GM10847 (cell line): Measurements from ENCODE around the gene MAMDC4.

Experiments used
- POLR2A ChIP-seq: IDR thresholded peaks from 2 replicates; pipeline ENCODE4 v1.6.1; 2011; ENCODE audit not compliant: insufficient read length; ENCODE audit errors: extremely low read depth

Gene MAMDC4

DNA sequence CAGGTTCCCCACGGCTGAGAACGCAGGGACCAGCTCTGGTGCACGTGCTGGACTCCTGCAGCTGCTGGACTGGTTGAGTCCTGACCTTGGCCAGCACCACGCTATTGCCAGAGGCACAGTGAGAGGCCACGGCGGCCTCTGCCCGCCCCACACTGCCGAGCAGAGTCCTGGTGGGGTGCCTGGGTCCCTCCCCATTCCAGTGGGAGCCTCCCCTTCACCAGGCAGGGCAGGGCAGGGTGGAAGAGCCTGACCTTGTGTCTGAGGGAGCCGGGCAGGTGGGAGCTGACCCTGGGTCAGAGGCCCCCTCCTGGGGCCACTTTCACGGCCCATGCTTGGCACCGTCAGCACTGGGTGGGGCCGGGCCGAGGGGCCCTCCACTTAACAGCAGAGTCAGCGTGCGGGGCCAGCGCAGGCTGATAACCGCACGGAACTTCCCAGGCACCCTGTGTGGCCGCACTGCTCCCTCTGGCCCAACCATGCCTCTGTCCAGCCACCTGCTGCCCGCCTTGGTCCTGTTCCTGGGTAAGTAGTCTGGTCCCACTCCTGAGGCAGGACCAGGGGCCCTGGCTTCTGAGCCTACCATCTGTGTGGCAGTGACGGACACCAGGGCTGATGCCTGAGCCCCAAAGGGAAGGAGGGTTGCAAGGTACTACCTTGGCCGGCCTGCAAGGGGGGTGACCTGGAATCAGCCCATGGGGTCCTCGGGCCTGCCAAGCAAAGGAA, at the start of gene MAMDC4:
Gene MAMDC4 (plus strand): TSS at position 406 of the 723 bp plus-strand sequence. CDS start 71 bp downstream, at position 477.
- TF ChIP-seq POLR2A: no peak

DNA sequence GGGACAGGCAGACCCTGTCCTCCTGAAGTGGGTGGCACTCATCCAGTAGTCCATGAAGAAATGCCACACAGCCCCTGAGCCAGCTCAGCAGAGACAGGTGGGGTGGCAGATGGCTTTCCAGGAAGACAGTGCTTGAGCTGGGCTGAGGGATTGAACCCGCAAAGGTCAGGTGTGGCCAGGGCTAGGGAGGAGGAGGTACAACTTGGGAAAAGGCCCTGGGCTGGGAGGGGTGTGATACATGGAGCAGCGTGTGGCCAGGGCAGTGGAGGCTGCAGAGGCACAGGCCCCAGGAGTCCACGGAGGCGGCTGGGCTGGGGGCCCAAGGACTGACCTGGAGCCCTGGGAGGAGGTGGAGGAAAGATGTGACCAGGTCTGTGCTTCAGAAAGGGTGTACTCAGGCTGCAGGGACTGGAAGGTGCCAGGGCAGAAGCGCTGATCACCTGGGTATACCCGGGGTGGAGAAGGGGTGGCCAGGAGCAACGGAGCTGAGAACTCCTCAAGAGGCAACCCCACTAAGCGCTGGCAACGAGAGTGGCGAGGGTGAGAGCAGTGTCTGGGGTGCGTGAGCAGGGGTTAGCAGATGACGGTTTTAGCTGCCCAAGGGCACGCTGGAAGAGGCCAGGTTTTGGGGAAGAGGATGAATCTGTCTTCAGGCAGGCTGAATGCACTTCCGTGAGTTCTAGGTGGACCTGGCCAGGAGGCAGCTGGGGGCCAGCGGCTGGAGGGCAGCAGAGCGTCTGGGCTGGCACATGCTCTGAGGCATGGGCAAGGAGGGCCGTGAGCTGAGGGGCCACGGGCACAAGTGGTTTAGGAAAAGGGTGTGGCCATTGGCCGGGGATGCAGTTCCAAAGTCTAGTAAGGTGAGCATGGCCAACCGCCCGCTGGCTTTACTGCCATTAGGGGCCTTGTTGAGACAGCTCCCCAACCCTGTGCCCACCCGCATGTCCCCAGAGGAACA, 48.3 kb upstream of the MAMDC4 start:
- no peak for TF ChIP-seq POLR2A

DNA sequence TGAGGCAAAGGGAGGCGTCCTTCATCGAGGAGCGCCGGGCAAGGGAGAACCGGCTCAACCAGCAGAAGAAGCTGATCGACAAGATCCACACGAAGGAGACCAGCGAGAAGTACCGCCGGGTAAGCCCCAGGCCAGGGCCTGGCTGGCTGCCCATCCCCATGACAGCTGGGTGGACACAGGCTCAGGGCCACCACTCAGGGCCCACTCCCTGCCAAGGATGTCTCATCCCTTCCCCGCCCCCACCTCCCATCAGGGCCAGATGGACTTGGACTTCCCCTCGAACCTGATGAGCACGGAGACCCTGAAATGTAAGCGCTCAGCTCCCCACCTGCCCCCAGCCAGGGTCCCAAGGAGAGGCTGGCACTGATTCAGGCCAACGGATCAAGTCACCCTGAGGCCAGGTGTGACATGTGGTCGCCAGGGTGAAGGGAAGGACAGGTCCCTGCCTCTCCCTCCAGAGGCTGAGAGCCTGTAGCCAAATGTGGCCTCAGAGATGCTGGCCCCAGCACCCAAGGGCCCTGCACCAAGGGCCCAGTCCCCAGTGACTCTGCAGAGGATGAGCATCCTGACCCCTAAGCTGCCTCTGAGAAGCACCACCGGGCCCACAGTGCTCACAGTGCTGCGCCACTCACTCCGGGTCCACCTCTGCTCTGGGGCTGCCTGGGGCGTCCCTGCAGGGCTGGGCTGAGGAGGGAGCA, 47.5 kb upstream of the MAMDC4 start:
- TF ChIP-seq POLR2A: no peak

DNA sequence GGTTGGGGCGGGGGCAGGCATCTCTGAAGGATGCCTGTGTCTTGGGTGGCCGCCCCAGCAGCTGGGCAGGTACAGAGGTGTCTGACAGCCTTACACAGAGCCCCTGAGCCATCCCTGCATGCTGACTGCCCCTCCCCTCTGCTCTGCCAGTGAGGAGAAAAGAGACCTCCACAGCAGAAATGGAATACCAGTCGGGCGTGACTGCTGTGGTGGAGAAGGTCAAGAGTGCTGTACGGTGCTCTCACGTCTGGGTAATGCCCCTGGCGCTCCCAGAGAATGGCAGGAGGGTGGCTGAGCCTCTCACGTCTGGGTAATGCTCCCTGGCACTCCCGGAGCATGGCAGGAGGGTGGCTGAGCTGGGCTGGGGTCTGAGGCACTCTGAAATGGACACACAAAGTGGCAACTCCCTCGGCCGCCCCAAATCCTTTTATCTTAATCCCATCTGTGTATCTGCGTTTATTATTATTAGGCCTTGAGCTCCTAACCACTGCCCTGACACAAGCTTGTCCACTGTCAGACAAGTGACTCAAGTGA, 46.9 kb upstream of the MAMDC4 start:
- no peak for TF ChIP-seq POLR2A

DNA sequence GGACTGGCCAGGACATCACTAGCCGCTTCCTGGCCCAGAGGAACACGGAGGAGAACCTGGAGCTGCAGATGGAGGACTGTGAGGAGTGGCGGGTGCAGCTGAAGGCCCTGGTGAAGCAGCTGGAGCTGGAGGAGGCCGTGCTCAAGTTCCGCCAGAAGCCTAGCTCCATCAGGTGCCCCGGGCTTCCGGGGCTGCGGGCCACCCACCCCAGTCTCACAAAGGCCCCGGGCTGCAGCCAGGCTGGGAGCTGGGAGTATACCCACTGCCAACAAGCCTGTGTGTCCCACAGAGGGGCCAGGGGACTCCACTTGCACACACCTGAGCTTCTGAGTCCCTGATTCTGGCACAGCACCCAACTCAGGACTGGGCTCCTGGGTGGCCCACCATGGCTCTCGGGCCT, 46.1 kb upstream of the MAMDC4 start:
- TF ChIP-seq POLR2A: no peak

DNA sequence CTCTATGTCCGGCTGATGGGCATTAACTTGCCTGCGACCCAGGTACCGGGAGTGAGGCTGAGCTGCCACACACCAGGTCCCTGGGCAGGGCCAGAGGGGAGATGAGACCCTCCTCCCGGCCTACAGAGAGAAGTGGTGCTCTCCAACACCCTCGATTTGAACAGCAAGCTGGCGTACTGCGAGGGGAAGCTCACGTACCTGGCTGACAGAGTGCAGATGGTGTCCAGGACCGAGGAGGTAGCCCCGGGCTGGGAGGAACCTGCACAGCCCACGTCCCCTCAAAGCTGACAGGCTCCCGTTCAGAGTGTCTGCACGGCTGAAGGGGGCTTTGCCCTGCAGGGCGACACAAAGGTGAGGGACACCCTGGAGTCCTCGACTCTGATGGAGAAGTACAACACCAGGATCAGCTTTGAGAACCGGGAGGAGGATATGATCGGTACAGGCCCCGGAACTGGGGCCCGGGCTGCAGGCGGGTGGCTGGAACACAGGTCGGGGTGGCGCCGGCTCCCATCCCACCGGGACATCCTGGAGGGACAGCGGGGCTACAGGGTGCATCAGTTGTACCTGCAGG, 45.4 kb upstream of the MAMDC4 start:
- no peak for TF ChIP-seq POLR2A

DNA sequence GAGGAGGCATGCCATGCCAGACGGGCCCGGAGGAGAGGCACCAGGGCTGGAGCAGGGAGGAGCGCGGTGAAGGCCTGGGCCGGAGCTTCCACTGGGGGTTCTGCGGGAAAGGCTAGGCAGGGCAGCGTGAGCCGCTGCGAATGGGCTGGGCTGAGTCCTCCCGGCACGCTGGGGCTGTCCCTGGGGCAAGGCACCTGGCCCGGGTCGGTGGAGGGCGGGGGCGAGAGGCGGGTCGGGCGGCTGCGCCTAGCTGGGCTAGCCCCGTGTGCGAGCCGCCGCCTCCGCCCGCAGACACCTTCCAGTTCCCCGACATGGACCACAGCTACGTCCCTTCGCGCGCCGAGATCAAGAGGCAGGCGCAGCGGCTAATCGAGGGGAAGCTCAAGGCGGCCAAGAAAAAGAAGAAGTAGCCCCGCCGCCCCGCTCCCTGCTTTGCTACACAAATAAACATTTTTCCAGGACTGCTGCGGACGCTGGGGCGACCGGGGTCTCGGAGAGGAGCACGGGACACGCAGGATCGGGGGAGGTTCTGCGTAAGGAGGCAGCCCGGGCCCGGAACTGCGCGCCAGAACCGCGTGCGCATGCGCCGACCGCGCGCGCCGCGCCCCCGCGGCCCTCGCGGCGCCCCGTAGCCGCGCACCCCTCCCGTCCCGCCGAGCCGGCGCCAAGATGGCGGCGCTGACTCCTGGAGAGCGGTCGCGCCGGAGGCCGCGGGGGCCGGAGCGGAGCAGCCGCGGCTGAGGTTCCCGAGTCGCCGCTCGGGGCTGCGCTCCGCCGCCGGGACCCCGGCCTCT, 44.7 kb upstream of the MAMDC4 start, which contains the start of gene RABL6:
Gene RABL6 (plus strand): TSS at position 668 of the 794 bp plus-strand sequence. CDS start 249 bp downstream, outside the sequence.
- peak; percentile 77 for TF ChIP-seq POLR2A

DNA sequence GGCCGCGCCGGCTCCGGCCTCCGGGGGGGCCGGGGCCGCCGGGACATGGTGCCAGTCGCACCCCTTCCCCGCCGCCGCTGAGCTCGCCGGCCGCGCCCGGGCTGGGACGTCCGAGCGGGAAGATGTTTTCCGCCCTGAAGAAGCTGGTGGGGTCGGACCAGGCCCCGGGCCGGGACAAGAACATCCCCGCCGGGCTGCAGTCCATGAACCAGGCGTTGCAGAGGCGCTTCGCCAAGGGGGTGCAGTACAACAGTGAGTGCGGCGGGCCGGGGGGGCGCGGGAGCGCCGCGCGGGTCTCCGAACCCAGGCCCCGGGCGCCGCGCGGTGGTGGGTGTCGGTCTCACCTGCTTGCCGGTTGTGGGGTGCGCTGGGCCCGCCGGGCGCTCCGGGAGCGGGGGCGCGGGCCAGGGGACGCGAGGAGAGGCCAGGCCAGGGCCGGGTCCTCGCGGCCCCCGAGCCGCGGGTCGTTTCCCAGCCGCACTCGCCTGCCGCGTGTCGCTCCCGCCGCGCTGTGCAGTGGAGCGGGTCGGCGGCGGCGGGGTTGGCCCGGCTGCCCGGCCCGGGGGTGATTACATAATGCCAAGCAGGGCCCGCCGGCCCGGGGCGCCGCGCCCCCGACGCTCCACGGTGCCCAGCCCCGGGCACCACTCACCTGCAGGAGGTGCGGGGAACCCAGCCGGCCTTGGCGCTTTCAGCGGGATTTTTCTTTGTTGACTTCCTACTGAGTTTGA, 43.9 kb upstream of the MAMDC4 start:
- TF ChIP-seq POLR2A: no peak

DNA sequence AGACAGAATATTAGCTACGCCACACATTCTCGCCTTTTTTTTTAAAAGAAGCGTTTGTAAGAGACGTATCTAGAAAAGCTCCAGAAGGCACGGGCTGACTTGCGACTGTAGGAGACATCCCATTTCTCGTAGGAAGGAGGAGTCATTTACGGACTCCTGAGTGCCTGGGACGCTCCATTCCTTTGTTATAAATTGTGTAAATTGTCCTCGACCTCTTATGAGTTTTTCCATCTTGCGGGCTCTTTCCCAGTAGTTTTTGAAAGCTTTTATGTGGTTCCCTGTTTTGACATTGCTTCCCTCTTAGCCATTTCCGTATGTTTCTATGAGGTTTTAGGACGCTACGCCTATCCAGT, 43.4 kb upstream of the MAMDC4 start:
- no peak for TF ChIP-seq POLR2A

DNA sequence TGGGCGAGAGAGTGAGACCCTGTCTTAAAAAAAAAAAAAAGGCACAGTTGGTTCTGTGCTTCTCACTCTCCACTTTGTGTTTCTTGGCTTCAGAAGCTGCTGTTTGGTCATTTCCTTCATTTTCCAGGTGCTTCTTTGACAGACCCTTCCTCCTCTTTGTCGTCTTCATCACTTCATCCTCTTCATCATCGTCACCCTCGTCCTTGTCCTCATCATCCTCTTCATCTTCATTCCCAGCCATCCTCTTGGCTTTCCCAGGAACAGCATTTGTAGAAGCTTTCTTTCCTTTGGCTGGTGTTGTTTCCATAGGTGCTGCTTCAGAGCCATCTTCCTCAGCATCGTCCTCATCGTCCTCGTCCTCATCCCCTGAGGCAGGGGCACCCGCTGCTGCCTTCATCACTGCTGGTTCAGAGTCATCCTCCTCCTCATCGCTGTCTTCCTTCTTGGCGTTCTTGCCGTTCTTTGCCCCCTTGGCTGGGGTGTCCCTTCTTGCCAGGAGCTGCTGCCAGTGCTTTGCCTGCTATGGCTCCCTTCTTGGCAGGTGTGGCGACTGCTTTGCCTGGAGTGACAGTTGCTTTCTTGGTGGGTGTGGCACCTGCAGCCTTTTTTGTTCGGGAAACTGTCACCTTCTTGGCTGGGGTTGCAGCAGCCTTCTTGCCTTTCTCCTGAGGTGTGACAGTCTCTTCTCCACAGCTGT, 37.3 kb upstream of the MAMDC4 start:
- no peak for TF ChIP-seq POLR2A

DNA sequence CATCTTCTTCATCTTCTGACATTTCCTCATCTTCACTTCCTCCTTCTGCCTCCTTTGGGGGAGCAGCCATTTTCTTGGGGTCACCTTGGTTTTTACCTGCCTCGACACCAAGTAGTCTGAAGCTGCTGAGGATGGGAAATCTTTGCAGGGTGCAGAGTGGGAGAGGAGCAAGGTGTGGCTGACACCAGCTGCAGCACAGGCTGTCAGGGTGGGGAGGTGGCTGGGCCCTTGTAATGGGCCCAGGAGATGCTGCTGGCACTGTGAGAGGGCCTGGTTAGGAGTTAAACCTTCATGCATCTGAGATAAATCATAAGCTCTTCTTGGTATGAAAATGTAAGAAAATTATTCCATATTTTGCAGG, 36.7 kb upstream of the MAMDC4 start:
- TF ChIP-seq POLR2A: no peak

DNA sequence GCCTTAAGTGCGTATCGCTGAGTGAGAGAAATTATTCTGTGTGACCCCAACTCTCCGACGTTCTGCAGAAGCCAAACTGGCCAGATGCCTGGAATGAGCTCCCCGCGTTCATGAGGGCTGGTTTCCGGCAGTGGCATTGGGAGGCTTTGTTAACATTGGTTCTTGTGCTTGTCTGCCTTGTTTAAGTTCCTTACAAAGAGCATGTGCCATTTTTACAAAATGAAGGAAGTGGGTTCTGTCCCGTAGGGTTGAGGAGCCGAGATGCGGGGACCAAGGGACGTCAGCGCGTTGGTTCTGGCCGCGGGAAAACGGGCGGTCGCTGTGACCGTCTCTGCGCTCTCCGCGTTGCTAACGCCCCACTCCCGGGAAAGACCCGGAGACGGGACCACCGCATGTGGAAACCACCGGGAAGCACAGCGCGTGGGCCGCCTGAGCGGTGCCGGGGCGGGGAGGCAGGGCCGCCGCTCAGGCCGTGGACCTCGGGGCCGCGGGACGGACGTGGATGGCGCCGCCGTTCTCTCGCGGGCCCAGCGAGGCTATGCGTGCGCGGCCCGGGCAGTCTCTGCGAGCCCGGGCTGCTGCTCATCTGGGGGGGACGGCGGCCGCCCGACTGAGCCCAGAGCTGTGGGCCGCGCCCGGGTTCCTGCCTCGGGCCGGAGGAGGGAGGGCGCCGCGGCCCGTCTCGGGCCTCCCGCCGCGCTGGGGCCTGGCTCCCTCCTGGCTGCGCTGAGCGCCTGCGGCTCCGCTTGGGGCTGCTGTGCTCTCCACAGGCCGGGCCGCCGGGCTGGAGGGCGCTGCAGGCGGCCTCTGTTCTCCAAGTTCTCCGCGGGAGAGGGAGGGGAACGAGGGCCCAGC, 30.9 kb upstream of the MAMDC4 start:
- TF ChIP-seq POLR2A: no peak

DNA sequence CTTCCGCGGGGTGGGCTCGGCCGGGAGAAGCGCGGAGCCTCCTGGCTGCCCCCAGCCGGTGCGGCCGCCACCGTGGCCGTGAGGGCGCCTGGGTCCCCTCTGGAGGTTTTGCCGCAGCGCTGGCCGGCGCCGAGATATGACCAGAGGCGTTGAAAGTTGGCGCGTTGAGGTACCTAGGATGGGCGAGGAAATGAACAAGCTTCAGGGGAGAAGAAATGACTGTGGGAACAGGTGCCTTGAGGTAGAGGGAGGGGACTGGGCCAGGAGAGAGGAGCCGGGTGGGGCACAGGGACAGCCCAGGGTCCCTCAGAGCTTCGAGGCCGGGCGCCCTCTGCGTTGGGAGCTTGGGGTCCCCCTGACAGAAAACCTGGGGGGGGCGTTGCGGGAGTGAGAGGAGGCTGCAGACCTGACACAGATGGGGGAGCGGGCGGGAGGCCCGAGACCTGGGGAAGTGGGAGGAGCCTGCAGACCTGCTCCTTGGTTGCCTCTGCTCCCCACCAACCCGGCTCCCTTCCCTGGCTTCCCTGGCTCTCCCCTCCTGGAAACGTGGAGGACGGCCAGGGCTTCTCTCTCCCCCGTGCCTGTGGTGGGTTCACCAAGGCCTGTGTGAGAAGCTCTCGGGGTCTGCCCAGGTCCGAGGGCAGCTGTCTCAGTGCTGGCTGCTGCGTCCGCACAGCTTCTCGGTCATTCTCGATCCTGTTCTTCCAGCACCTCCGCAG, 30.2 kb upstream of the MAMDC4 start:
- no peak for TF ChIP-seq POLR2A
